Measurements from ENCODE around the gene ADGRE1.

The ADGRE1 gene

GRCh38 chr19:6956573-6956972 lies 69.2 kb downstream of the ADGRE1 start:
- no peak for DNase-seq

GRCh38 chr19:6958791-6959190 lies 71.4 kb downstream of the ADGRE1 start:
- no peak for DNase-seq

GRCh38 chr19:6963244-6963852 lies 76.0 kb downstream of the ADGRE1 start:
- DNase-seq = no peak

- peak in 4 of 5 donors; percentile 4 to 28 (median 19) for DNase-seq
Measured at GRCh38 chr19:6963937-6964336, 76.6 kb downstream of the ADGRE1 start.

GRCh38 chr19:6967967-6968366 lies 80.6 kb downstream of the ADGRE1 start:
- DNase-seq = no peak

GRCh38 chr19:6969490-6969889 lies 82.1 kb downstream of the ADGRE1 start:
- no peak for DNase-seq

GRCh38 chr19:6970021-6970420 lies 82.6 kb downstream of the ADGRE1 start:
- DNase-seq = no peak

- DNase-seq = peak in 1 of 5 donors; percentile 7
Measured at GRCh38 chr19:6970443-6970842, 83.1 kb downstream of the ADGRE1 start.

- no peak for DNase-seq
Measured at GRCh38 chr19:6971366-6971765, 84.0 kb downstream of the ADGRE1 start.

GRCh38 chr19:6976197-6976596 lies 88.8 kb downstream of the ADGRE1 start:
- DNase-seq = no peak

- peak in 1 of 5 donors; percentile 42 for DNase-seq
Measured at GRCh38 chr19:6979399-6979798, 92.0 kb downstream of the ADGRE1 start.

GRCh38 chr19:6983448-6983847 lies 96.1 kb downstream of the ADGRE1 start:
- no peak for DNase-seq

- no peak for DNase-seq
Measured at GRCh38 chr19:6987850-6988249, 100.5 kb downstream of the ADGRE1 start.

GRCh38 chr19:6988257-6988656 lies 100.9 kb downstream of the ADGRE1 start:
- no peak for DNase-seq

All from T-helper 1 cell (primary cell).